NT2/D1 (cell line): ENCODE measurements around the gene NLGN4Y.

Source experiments
- YY1 ChIP-seq: IDR thresholded peaks from 2 replicates; pipeline ENCODE4 v1.6.1; 2011; ENCODE audit not compliant: insufficient read length, insufficient read depth
- ZNF274 ChIP-seq: IDR thresholded peaks from 2 replicates; pipeline ENCODE4 v1.6.1; 2011; ENCODE audit warnings: mild to moderate bottlenecking, low read depth, low read length

GRCh38 chrY:14778208-14778607, 253.9 kb downstream of the NLGN4Y start:
- no peak for TF ChIP-seq YY1
- TF ChIP-seq ZNF274, result no peak
